ENCODE data around the gene CEP43.

CEP43 gene

GRCh38 chr6:167015302-167015701 is 16.1 kb downstream of the CEP43 start:
- DNase-seq = no peak

DNA sequence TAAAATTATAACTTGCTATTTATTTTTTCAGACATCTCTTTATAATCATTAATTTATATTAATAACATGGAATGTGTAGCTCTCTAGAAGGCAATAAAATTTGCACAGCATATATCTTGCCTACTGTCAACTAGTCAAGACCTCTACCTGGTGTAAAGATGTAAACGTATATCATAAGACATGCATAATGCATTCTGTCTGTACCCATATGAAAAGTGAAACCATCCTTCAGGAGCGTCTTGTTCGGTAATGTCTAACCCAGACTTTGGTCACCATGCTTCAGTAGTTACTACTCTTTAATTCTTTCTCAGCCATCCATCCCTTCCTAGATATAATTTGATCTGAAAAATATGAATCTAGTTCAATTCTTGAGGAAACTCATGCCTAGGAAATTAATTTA is 21.0 kb downstream of the CEP43 start:
- no peak for DNase-seq

GRCh38 chr6:167027308-167027707 is 28.1 kb downstream of the CEP43 start:
- DNase-seq = no peak

DNA sequence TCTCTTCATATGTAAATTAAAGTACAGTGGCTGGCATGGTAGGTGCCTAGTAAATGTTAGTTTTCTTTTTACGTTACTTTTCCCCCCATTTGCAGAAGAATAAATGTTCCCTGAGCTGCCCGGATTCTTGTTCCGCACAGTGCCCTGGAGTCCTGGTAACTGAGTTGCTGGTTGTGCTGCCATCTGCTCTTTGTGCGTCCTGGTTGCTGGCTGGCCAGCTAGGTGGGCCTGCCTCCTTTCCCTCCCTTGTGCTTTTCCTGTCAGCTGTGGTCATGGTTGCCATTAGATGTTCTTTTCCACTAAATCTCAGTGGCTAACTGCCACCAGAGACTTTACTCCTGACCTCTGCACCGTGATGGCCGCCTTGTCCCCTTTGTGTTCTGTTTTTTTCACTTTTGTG is 28.6 kb downstream of the CEP43 start:
- no peak for DNase-seq

- no peak for DNase-seq
These were observed 31.2 kb downstream of the CEP43 start for GRCh38 chr6:167030222-167031072.

GRCh38 chr6:167031082-167031709 is 32.0 kb downstream of the CEP43 start:
- no peak for DNase-seq

DNA sequence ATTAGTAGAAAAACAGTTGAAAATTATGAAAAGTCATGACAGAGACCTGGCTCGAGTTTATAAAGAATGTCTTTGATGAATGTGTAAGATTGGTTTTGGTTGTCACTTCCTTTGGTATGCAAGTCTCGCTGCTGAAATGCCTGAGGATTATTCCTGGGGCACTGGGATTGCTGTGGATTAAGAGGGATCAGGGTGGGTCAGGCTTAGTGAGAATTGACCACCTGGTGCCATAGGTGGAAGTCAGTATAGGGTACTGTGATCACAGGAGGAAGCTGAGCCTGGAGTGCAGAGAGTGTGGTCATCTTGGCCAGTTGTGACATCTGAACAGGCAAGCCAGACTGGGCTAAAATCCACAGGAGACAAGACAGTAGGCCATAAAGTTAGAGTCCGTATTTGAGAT is 34.9 kb downstream of the CEP43 start:
- no peak for DNase-seq

GRCh38 chr6:167037762-167038161 is 38.6 kb downstream of the CEP43 start:
- DNase-seq = no peak

GRCh38 chr6:167044696-167045095 is 45.5 kb downstream of the CEP43 start:
- DNase-seq = no peak

- no peak for DNase-seq
These were observed 46.8 kb downstream of the CEP43 start for GRCh38 chr6:167045828-167046580.

DNA sequence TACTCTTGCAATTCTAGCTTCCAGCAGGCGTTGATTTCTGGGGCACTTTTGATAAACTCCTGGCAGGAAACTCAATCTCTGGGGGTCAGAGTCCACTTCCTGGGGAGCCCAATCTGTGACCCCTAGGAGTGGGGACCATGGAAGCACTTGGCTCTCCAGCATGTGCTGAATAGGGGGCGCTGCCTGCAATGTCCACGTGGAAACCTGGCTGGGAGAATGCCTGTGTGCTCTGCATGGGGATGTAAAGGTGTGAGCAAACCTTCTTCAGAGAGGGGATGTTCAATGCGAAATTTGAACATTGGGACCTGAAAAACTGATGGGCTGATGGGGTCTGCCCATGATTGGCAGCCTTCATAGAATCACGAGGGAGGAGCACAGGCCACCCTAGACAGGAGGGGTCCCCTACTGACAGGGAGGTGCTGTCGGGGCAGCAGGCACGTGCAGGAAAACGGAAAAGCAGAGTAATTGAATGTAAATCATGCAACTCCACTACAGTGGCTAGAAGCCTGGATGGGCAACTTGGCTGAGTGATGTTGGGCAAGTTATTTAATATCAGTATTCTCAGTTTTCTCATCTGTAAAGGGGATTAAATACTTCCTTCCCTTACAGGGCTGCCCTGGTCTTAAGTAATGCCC is 47.8 kb downstream of the CEP43 start:
- no peak for DNase-seq

DNA sequence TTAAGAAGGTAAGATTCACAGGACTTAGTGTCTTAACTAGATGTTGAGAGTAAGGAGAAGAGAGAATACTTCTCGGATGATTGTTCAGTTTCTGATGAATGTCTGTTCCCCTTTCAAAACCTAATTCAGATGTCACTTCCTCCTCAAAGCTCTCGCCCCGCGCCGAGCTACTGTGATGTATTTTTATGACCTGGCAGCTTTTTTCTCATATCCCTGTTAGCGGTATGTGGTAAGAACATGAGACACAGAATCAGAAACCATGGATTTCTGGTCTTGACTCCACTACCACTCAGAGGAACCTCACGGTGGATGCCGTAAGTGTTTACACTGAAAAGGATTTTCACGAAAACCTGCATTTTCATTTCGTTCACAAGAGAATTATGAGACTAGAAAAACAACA is 48.4 kb downstream of the CEP43 start:
- DNase-seq = no peak

All from NCI-H1105 treated with DMSO at 0.1 percent for 48 hours (cell line).